ENCODE measurements around the gene SFRP5.

DNA sequence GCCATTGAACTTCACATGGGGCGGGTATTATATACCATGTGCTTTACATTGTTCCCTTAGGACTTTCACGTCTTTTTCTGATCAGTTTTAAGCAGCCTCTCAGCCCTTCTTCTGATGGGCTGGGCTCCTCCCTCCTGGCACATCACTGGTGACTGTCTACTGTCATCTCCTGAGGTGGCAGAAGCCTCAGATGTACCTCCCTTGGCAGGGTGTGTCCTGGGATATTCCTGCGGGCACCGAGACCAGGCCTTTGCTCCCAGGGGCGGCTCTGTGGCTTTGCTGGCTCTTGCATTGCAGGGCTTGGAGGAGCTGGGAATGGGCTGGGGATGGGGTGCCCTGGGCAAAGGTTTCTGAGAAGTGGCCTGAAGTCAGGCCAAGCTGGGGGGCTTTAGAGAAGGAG, 43.2 kb upstream of the SFRP5 start:
- no peak for TF ChIP-seq POLR2AphosphoS5 (IDR thresholded peaks at IDR 0.05; ENCODE audit: insufficient read depth in 1 of 2, low read depth in 1 of 2)
- no peak for TF ChIP-seq POLR2A (IDR thresholded peaks at IDR 0.05)

Data from vagina (tissue), 2 donors.